GM12872 (cell line): Measurements from ENCODE around the gene DUSP9.

ENCODE experiments used
- TF ChIP-seq, protein P1 (sequence below): IDR thresholded peaks from 3 replicates; pipeline ENCODE4 v1.5.1; 2011; ENCODE audit warnings: low read depth, mild to moderate bottlenecking, low read length, moderate library complexity; ENCODE audit not compliant: insufficient read depth

The DUSP9 gene

DNA sequence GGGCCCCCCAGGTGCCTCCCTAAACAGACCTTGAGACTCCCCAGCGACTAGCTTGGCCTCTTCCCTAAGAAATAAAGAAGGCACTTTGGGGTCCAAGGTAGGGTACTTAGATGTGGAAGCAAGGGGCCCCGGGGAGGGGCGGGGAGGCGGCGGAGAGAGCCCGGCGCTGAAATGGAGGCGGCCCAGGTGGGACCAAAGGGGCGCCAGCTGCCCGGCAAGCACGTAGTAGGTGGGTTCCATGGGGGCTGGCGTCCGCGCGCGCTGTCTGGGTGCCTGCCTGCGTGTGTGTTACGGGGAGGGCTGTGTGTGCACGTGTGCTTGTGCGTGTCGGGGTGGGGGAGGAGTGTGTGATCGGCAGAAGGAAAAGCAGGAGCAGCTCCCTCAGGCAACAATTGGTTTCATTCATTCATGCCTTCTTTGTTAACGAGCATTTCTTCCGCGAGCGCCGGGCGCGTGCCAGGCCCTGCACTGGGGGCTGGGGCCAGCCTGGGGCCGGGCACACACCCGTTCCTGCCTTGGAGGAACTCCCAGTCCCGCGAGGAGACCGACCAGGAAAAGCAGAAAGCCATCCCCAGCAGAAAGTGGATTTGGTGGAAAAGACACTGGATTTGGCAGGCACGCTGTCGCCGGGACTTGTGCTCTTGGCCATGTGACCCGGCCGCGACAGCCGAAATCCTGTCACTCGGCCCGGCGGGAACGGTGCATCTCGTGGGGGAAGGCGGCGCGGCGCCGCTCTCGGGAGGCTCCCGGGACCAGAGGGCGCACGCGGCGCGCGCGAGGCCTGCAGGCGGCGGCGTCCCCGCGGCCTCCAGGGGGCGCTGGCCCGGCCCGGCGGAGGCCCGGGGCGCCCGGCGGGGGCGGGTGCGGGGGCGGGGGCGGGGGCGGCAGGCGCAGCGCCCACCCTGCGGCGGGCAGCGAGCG lies 3.3 kb upstream of the DUSP9 start:
- TF ChIP-seq, protein P1, sequence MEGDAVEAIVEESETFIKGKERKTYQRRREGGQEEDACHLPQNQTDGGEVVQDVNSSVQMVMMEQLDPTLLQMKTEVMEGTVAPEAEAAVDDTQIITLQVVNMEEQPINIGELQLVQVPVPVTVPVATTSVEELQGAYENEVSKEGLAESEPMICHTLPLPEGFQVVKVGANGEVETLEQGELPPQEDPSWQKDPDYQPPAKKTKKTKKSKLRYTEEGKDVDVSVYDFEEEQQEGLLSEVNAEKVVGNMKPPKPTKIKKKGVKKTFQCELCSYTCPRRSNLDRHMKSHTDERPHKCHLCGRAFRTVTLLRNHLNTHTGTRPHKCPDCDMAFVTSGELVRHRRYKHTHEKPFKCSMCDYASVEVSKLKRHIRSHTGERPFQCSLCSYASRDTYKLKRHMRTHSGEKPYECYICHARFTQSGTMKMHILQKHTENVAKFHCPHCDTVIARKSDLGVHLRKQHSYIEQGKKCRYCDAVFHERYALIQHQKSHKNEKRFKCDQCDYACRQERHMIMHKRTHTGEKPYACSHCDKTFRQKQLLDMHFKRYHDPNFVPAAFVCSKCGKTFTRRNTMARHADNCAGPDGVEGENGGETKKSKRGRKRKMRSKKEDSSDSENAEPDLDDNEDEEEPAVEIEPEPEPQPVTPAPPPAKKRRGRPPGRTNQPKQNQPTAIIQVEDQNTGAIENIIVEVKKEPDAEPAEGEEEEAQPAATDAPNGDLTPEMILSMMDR: no peak

DNA sequence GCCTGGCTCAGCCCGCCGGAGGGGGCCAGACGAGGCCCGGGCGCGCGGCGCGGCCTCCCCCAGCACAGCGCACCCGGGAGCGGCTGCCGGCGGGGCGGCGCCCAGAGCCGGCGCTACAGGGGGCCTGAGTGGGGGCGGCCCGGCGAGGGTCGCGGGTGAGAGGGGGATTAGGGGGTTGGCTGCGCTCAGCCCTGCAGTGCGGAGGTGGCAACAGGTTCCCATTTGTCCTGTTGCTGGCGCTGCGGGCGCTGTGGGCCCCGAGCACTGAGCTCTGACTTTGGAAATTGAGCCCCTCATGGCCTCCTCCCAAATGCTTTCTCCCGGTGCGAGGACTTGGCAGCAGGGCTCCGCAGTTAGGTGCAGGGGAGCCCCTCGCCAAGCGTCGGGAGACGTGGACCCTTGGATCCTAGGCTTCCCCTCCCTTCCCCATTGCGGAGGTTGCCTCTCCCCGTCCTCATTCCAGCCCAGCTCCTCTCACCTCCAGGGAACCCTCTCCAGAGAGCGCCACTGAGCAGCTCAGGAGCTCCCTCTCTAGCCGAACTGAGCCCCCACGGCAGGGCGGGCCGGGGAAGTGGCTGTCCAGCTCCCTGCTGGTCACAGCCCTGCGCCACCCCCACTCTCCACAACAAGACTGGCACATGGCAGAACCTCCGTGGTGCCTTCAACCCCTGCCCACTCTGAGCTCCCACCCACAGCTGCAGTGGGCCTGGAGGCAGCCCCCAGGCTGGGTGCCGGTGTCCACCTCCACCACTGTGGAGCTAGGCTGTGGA lies 2.5 kb upstream of the DUSP9 start:
- TF ChIP-seq, protein P1: no peak

DNA sequence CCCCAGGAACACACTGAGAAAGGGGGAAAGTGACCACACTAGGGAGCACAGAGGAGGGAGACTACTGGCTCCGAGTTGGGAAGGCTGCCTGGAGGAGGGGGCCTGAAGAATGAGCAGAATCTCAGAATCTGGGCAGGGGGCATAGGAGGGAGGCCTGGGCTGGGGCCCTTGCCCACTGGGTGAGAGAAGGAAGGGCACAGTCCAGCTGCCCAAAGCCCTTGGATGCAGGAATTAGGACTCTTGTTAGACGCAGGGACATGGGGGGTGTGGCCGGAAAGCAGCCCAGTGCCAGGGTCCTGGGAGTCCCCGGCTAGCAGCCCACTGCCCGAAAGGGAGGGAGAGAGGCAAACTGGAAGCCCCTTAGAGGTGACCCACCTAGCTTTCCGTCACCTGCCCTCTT lies 1.9 kb upstream of the DUSP9 start:
- TF ChIP-seq, protein P1: no peak

DNA sequence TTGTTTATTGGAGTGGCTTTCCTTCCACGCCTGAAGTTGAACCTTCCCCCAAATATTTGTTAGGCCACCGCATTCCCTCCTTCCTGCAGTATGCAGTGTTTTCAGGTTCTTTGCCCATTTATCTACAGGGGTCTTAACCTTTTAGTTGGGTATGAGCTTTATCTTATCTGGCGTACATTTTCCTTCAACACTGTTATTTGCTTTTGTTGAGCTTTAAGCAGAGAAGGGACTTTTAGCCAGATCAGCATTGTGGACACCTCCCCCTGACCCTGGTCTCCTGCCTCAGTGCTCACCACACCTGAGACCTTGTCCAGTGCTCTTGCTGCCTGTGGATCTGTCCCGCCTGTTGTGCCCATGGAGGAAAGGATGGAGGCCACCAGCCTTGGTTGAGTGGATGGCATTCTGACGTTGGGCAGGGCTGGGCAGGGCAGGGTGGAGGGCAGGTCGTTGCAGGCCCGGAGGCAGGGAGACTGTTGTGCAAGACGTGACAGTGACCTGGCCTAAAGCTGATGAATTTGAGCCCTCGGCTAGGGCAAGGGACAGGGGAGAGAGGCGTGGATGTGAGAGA lies 998 bp upstream of the DUSP9 start:
- TF ChIP-seq, protein P1: no peak

DNA sequence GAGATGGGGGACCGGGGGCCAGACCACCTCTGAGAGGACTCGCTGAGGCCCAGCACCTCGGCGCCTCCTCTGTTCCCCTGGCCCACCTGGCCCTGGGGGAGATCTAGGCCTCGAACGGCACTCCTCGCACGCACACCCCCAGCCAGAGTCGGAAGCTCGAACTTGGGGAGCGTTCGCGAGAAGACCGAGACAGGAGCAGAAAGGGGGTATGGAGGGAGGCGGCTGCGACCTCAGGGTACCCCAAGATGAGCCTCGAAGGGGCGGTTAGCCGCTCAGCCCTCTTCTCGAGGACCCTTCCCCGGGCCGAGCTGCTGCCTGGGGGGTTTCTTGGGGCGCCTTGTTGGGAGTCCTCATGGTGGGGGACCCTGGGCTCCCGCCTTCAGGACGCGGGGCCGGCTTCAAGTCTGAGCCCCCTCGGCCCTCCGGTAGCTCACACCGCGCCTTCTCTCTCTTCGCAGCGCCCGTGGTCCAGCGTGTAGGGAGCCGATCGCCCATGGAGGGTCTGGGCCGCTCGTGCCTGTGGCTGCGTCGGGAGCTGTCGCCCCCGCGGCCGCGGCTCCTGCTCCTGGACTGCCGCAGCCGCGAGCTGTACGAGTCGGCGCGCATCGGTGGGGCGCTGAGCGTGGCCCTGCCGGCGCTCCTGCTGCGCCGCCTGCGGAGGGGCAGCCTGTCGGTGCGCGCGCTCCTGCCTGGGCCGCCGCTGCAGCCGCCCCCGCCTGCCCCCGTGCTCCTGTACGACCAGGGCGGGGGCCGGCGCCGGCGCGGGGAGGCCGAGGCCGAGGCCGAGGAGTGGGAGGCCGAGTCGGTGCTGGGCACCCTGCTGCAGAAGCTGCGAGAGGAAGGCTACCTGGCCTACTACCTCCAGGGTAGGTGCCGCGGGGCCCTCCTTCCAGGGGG lies 706 bp downstream of the DUSP9 start:
- TF ChIP-seq, protein P1: no peak

DNA sequence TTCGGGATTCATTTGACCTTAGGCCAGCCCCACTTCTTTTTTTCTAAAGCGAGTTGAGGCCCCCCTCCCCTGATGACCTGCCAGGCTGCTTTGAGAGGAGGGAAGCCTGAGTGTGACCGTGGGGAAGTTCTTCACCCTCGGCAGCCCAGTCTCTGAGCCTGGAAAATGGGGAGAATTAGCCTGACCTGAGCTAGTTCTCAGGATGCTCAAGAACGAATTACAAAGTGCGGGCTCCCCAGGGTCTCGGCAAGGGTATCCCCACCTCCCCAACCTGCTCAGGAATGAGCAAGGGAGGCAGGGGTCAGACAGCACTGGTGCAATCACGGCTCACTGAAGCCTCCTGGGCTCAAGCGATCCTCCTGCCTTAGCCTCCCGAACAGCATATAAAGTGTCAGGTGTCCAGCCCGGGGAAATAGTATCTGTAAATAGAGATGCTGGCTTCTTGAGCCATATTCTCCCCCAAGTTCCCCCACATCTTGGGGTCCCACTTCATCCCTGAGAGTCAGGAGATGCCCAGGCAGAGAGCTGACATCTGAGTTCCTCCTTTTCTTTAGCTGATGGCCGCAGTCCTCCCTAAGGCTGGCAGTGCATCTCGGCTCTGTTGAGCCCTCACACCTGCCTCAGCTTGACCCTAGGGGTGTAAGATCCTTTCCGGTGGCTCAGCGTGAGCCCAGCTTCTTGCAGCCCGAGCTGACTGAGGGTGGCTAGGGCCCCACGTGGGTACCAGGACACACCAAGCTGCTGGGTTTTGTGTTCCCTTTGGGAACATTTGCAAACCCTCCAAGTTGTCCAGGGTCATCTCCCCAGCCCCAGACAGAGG lies 1.6 kb downstream of the DUSP9 start:
- TF ChIP-seq, protein P1: no peak
